Testis (tissue), 3 donors: ENCODE results near the gene TCF7L1. TPM values are rescaled to one million over a fixed set of nuclear protein-coding genes. Genes with fewer than 3 reads are reported as not detected.
A peak's percentile ranks its signal among the peaks of the same experiment; 100 is the strongest.

Experiments
- DNase-seq: peaks from one replicate; pipeline ENCODE4 v3.0.0-alpha.2; 2019
- H3K27ac ChIP-seq, 2 donors: fragments of 200-600 bp; sonication (generic); one replicate each; pipeline ENCODE4 v1.5.1; 2019
- H3K27me3 ChIP-seq: fragments of 200-600 bp; sonication (generic); one replicate; pipeline ENCODE4 v1.5.1; 2019
- H3K36me3 ChIP-seq: fragments of 200-600 bp; sonication (generic); one replicate; pipeline ENCODE4 v1.5.1; 2017; ENCODE audit warnings: low read depth; ENCODE audit errors: missing control alignments
- H3K4me1 ChIP-seq: fragments of 200-600 bp; sonication (generic); one replicate; pipeline ENCODE4 v1.5.1; 2019
- H3K4me3 ChIP-seq, 2 donors: fragments of 200-600 bp; sonication (generic); one replicate each; pipeline ENCODE4 v1.5.1; 2017 to 2019
- H3K9me3 ChIP-seq: fragments of 200-600 bp; sonication (generic); one replicate; pipeline ENCODE4 v1.5.1; 2017
- CTCF ChIP-seq, 3 experiments: fragments of 450-650 bp in 2 of 3; fragments of 200-600 bp in 1 of 3; sonication (generic) in 1 of 3; IDR thresholded peaks; one replicate each; pipeline ENCODE4 v1.5.1; 2016 to 2019; ENCODE audit warnings: antibody characterized with exemption in 3 of 3, mild to moderate bottlenecking in 2 of 3, moderate library complexity in 1 of 3
- POLR2A ChIP-seq: fragments of 450-650 bp; IDR thresholded peaks from one replicate; pipeline ENCODE4 v1.6.1; 2017; ENCODE audit warnings: antibody characterized with exemption, mild to moderate bottlenecking, moderate library complexity
- whole genome bisulfite sequencing, 2 donors: methylation state at CpG; one replicate each; pipeline ENCODE4 v1.1.5; 2018; 5-methylcytosine and 5-hydroxymethylcytosine counted together
- intact Hi-C: fragments of 100-400 bp; cut with DNase I; formaldehyde crosslinking; loops from one replicate; pipeline ENCODE4 v1.15.1; 2023; ENCODE audit warnings: low total_unique reads
- polyA plus RNA-seq: library from polyadenylated mRNA; stranded (reverse); fragments of 350-450 nt; fragmentation: Illumina TruSeq; extraction: RNeasy Lipid Tissue Mini Kit (QIAGEN cat#74804); gene quantifications from one replicate; pipeline ENCODE4 v1.2.3, GENCODE V29; 2014; ENCODE audit warnings: low read depth, low replicate concordance; ENCODE audit not compliant: insufficient read depth
- total RNA-seq, 2 donors: library from RNA; depleted of rRNA; stranded (reverse); fragments of >200 nt; gene quantifications; one replicate each; pipeline ENCODE4 v1.2.3, GENCODE V29; 2016

Gene TCF7L1
- total and polyA plus RNA-seq, 3 donors from 2014 or later, result 6.7 to 11.9 (median 6.7) TPM

- peaks cover 32% of the 10 kb centered on the region for H3K4me1 ChIP-seq
- DNase-seq, result peak; percentile 58
- WGBS, 2 donors, result 36 to 71% methylated on average over 22 to 23 of the region's 23 CpGs
Measured at GRCh38 chr2:85255813-85256594, 122.8 kb downstream of the TCF7L1 start.

GRCh38 chr2:85257359-85257969 is 124.3 kb downstream of the TCF7L1 start:
- Histone ChIP-seq H3K36me3 (no peaks in the 10 kb centered on the region), H3K9me3 (no peaks in the 10 kb centered on the region), H3K4me3 (no peak overlapping the region), H3K27ac (peak overlapping the region in 1 of 2 donors; percentile 5), H3K4me1 (peaks cover 32% of the 10 kb centered on the region), H3K27me3 (no peaks in the 10 kb centered on the region)
- intact Hi-C loops, result no loop called here
- DNase-seq, result no peak
- TF ChIP-seq CTCF (IDR thresholded peaks at IDR 0.05) (no peak), POLR2A (no peak)
- WGBS, 2 donors, result 60 to 68% methylated on average over 12 of the region's 12 CpGs

More at GRCh38 chr2:85255813-85256594, 122.8 kb downstream of the TCF7L1 start:
- no peaks in the 10 kb centered on the region for H3K36me3 ChIP-seq
- H3K9me3 ChIP-seq, result no peaks in the 10 kb centered on the region
- intact Hi-C loops, result no loop called here
- H3K27ac ChIP-seq, result no peak overlapping the region
- TF ChIP-seq CTCF (IDR thresholded peaks at IDR 0.05) (no peak), POLR2A (no peak)
- no peak overlapping the region for H3K4me3 ChIP-seq
- no peaks in the 10 kb centered on the region for H3K27me3 ChIP-seq

- WGBS, 2 donors, result 65 to 68% methylated on average over 7 of the region's 7 CpGs
- no peaks in the 10 kb centered on the region for H3K9me3 ChIP-seq
- intact Hi-C loops, result no loop called here
- no peak for TF ChIP-seq POLR2A
- TF ChIP-seq CTCF (IDR thresholded peaks at IDR 0.05), result no peak
- H3K4me1 ChIP-seq, result peaks cover 32% of the 10 kb centered on the region
- no peaks in the 10 kb centered on the region for H3K36me3 ChIP-seq
- peak overlapping the region in 1 of 2 donors; percentile 8 for H3K27ac ChIP-seq
- DNase-seq, result no peak
- H3K27me3 ChIP-seq, result no peaks in the 10 kb centered on the region
- no peak overlapping the region for H3K4me3 ChIP-seq
Measured at GRCh38 chr2:85257970-85258605, 124.9 kb downstream of the TCF7L1 start.

GRCh38 chr2:85259101-85259590 is 126.0 kb downstream of the TCF7L1 start:
- WGBS, 2 donors, result 73 to 74% methylated on average over 11 of the region's 11 CpGs
- Histone ChIP-seq H3K4me1 (peaks cover 32% of the 10 kb centered on the region), H3K4me3 (no peak overlapping the region), H3K27me3 (no peaks in the 10 kb centered on the region), H3K27ac (no peak overlapping the region), H3K9me3 (no peaks in the 10 kb centered on the region), H3K36me3 (no peaks in the 10 kb centered on the region)
- DNase-seq, result no peak
- TF ChIP-seq POLR2A (no peak), CTCF (IDR thresholded peaks at IDR 0.05) (no peak)
- intact Hi-C loops, result no loop called here
